ENCODE data around the gene CD79A. TPM values are rescaled to one million over a fixed set of nuclear protein-coding genes. Genes with fewer than 3 reads are reported as not detected.

Gene CD79A
- total RNA-seq, 2 donors from 2014 or later = 0.59 TPM; not detected in 1

- Histone ChIP-seq H3K4me3 (no peak overlapping the region), H3K9me3 (no peaks in the 10 kb centered on the region), H3K4me1 (replicated peaks) (peaks cover 4% of the 10 kb centered on the region), H3K27me3 (replicated peaks; ENCODE audit: insufficient read depth) (no peaks in the 10 kb centered on the region), H3K36me3 (peaks cover 2 to 15% of the 10 kb centered on the region in 2 donors), H3K27ac (no peak overlapping the region)
- TF ChIP-seq POLR2AphosphoS5 (IDR thresholded peaks at IDR 0.05) (no peak), CTCF (IDR thresholded peaks at IDR 0.05) (no peak), POLR2A (IDR thresholded peaks at IDR 0.05) (no peak)
- no peak for DNase-seq (ENCODE audit: low spot score)
- WGBS = 53% methylated on average over 10 of the region's 10 CpGs
- intact Hi-C loops (cut with DNase I) = no loop called here
Measured at GRCh38 chr19:41868120-41868988, 8.7 kb upstream of the CD79A start.

- peaks cover 2 to 15% of the 10 kb centered on the region in 2 donors for H3K36me3 ChIP-seq
- DNase-seq (ENCODE audit: low spot score) = no peak
- peaks cover 4% of the 10 kb centered on the region for H3K4me1 ChIP-seq (replicated peaks)
- no peaks in the 10 kb centered on the region for H3K9me3 ChIP-seq
- no peak overlapping the region for H3K4me3 ChIP-seq
- TF ChIP-seq CTCF (IDR thresholded peaks at IDR 0.05) (no peak), POLR2AphosphoS5 (IDR thresholded peaks at IDR 0.05) (no peak), POLR2A (IDR thresholded peaks at IDR 0.05) (no peak)
- intact Hi-C loops (cut with DNase I) = no loop called here
- WGBS = 78% methylated on average over 12 of the region's 12 CpGs
- no peaks in the 10 kb centered on the region for H3K27me3 ChIP-seq (replicated peaks; ENCODE audit: insufficient read depth)
- no peak overlapping the region for H3K27ac ChIP-seq
Measured at GRCh38 chr19:41868989-41869300, 8.1 kb upstream of the CD79A start.

- H3K4me3 ChIP-seq = no peak overlapping the region
- H3K27ac ChIP-seq = no peak overlapping the region
- no peaks in the 10 kb centered on the region for H3K27me3 ChIP-seq (replicated peaks; ENCODE audit: insufficient read depth)
- peaks cover 4% of the 10 kb centered on the region for H3K4me1 ChIP-seq (replicated peaks)
- no peak for DNase-seq (ENCODE audit: low spot score)
- no peak for TF ChIP-seq POLR2A (IDR thresholded peaks at IDR 0.05)
- no peak for TF ChIP-seq POLR2AphosphoS5 (IDR thresholded peaks at IDR 0.05)
- no peak for TF ChIP-seq CTCF (IDR thresholded peaks at IDR 0.05)
- peaks cover 0 to 15% of the 10 kb centered on the region in 2 donors for H3K36me3 ChIP-seq
- no peaks in the 10 kb centered on the region for H3K9me3 ChIP-seq
- intact Hi-C loops (cut with DNase I) = no loop called here
- WGBS = 73% methylated on average over 13 of the region's 13 CpGs
Measured at GRCh38 chr19:41869374-41869955, 7.6 kb upstream of the CD79A start.

- Histone ChIP-seq H3K4me3 (no peak overlapping the region), H3K9me3 (no peaks in the 10 kb centered on the region), H3K36me3 (peaks cover 0 to 15% of the 10 kb centered on the region in 2 donors), H3K27ac (no peak overlapping the region), H3K4me1 (replicated peaks) (peaks cover 4% of the 10 kb centered on the region), H3K27me3 (replicated peaks; ENCODE audit: insufficient read depth) (no peaks in the 10 kb centered on the region)
- no peak for DNase-seq (ENCODE audit: low spot score)
- WGBS = 53% methylated on average over 3 of the region's 3 CpGs
- no peak for TF ChIP-seq POLR2A (IDR thresholded peaks at IDR 0.05)
- no peak for TF ChIP-seq CTCF (IDR thresholded peaks at IDR 0.05)
- no peak for TF ChIP-seq POLR2AphosphoS5 (IDR thresholded peaks at IDR 0.05)
- intact Hi-C loops (cut with DNase I) = no loop called here
Measured at GRCh38 chr19:41870401-41870873, 6.6 kb upstream of the CD79A start.
